ENCODE results near the gene CBX6.

- TF ChIP-seq CTCF (conservative IDR thresholded peaks at IDR 0.05; ENCODE audit: low read length) (no peak), EZH2phosphoT487 (IDR thresholded peaks at IDR 0.05; ENCODE audit: borderline replicate concordance) (no peak)
These were observed 43.8 kb downstream of the CBX6 start for GRCh38 chr22:38828191-38828590.

Measured in Loucy (cell line).